Brain microvascular endothelial cell (primary cell): Measurements from ENCODE around the gene CPE.
A peak's percentile ranks its signal among the peaks of the same experiment; 100 is the strongest.

Source experiments
- DNase-seq: peaks from one replicate; pipeline ENCODE4 v3.0.0-alpha.2; 2020
- H3K27ac ChIP-seq: fragments of 250-450 bp; sonication (Bioruptor Pico); 2 replicates; pipeline ENCODE4 v1.5.1; 2020; ENCODE audit warnings: mild to moderate bottlenecking, moderate library complexity
- H3K27me3 ChIP-seq: fragments of 250-450 bp; sonication (Bioruptor Pico); replicated peaks from 2 replicates; pipeline ENCODE4 v1.5.1; 2020; ENCODE audit warnings: mild to moderate bottlenecking
- H3K36me3 ChIP-seq: fragments of 250-450 bp; sonication (Bioruptor Pico); replicated peaks from 2 replicates; pipeline ENCODE4 v1.5.1; 2020; ENCODE audit warnings: mild to moderate bottlenecking
- H3K4me3 ChIP-seq: 2 replicates; pipeline ENCODE4 v1.5.1; 2011; ENCODE audit warnings: low read depth, mild to moderate bottlenecking, control low read depth, low read length, moderate library complexity
- CTCF ChIP-seq: IDR thresholded peaks from 2 replicates; pipeline ENCODE4 v1.5.1; 2011; ENCODE audit warnings: low read depth, mild to moderate bottlenecking, moderate library complexity, low read length, control low read depth, inconsistent platforms; ENCODE audit errors: missing control alignments
- in situ Hi-C: cut with HindIII; loops from 2 replicates; pipeline ENCODE4 v1.10.0; 2017; ENCODE audit warnings: low sequenced_read_pairs, low pct_ligation_motif_present

Gene CPE

GRCh38 chr4:165368567-165368966 is 10.2 kb upstream of the CPE start:
- in situ Hi-C loops = no loop called here
- TF ChIP-seq CTCF = no peak
- no peaks in the 10 kb centered on the region for H3K36me3 ChIP-seq
- no peak overlapping the region for H3K27ac ChIP-seq
- H3K4me3 ChIP-seq = no peak overlapping the region
- DNase-seq = no peak
- H3K27me3 ChIP-seq = no peaks in the 10 kb centered on the region

DNA sequence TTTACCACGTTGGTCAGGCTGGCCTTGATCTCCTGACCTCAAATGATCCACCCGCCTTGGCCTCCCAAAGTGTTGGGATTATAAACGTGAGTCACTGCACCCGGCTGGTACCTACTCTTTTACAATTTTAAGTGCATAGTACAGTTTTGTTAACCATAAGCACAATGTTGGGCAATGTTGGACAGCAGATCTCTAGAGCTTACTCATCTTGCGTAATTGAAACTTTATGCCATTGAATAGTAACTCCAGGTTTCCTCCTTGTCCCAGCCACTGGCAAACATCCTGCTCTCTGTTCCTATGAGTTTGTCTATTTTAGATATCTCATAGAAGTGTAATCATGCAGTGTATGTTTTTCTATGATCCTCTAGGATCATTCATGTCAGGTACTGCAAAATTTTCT is 9.3 kb upstream of the CPE start:
- Histone ChIP-seq H3K36me3 (no peaks in the 10 kb centered on the region), H3K27me3 (no peaks in the 10 kb centered on the region), H3K4me3 (no peak overlapping the region), H3K27ac (no peak overlapping the region)
- in situ Hi-C loops = no loop called here
- no peak for TF ChIP-seq CTCF
- no peak for DNase-seq

DNA sequence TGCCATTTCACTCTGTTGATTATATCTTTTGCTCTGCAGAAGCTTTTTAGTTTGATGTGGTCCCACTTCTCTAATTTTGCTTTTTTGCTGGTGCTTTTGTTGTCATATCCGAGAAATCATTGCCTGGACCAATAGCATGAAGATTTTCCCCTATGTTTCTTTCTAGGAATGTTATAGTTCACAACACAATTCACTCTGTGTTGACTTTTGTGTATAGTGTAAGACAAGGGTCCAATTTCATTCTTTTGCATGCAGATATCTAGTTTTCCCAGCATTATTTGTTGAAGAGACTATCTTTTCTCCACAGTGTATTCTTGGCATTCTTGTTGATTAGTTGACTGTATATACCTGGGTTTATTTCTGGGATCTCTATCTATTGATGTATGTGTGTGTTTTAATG is 8.3 kb upstream of the CPE start:
- Histone ChIP-seq H3K27me3 (no peaks in the 10 kb centered on the region), H3K27ac (no peak overlapping the region), H3K4me3 (no peak overlapping the region), H3K36me3 (no peaks in the 10 kb centered on the region)
- no peak for DNase-seq
- in situ Hi-C loops = no loop called here
- TF ChIP-seq CTCF = no peak

DNA sequence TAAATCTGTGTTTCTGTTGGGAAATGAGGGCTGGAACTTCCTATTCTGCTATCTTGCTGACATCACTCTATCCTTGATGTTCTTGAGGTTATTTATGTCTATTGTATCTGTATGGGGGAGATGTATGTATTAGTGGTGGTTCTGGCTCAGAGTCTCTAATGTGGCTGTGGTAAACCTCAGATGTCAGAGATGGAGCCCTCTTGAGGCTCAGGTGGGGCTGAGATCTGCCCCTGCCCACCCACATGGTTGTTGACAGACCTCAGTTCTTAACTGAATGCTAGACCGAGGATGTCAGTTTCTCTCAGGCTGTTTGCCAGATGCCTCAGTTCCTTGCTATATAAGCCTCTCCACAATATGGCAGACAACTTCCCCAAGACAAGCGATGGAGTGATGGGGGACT is 3.3 kb upstream of the CPE start:
- in situ Hi-C loops = no loop called here
- no peak overlapping the region for H3K27ac ChIP-seq
- no peak overlapping the region for H3K4me3 ChIP-seq
- no peak for TF ChIP-seq CTCF
- H3K27me3 ChIP-seq = no peaks in the 10 kb centered on the region
- DNase-seq = no peak
- H3K36me3 ChIP-seq = no peaks in the 10 kb centered on the region

DNA sequence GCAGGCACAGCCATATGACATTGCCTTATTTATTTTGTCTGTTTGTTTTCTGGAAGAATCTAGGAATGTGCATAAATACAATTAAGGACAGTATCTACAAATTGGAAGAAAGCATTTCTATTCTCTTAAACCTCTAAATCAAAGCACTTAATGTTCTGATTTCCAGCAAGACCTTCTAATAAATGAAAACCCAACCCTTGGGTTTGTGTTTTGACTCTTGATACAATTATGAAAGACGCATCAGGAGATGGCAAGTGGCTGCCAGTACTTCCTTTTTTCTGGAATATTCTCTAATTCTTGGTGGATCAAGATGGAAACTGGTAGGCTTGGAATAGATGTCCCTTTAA is 437 bp upstream of the CPE start:
- peak overlapping the region; percentile 64 for H3K4me3 ChIP-seq
- no peaks in the 10 kb centered on the region for H3K36me3 ChIP-seq
- no peak for TF ChIP-seq CTCF
- no peak overlapping the region for H3K27ac ChIP-seq
- no peak for DNase-seq
- H3K27me3 ChIP-seq = no peaks in the 10 kb centered on the region
- in situ Hi-C loops = no loop called here

DNA sequence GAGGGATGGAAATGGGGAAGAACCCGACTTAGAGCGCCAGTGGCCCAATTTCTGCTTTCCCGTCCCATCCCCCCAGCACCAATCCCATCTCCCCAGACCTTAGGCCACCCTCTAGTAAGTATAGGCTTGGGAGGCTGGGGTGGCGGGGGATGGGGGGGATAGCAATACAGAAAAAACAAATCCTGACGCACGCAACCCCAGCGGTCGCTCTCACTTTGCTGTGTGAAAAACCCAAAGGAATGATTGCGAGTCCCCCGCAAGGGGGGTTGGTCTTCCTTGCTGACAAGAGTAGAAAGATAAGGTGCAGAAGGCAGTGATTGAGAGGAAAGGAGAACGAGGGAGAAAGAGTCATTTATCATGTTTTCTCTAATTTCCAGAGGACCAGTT is 863 bp downstream of the CPE start:
- H3K27me3 ChIP-seq = no peaks in the 10 kb centered on the region
- no peak overlapping the region for H3K27ac ChIP-seq
- DNase-seq = peak; percentile 79
- H3K4me3 ChIP-seq = peak overlapping the region; percentile 64
- in situ Hi-C loops = no loop called here
- H3K36me3 ChIP-seq = no peaks in the 10 kb centered on the region
- no peak for TF ChIP-seq CTCF
